Fibroblast of lung (primary cell): Measurements from ENCODE around the gene APOBEC3B. TPM values are rescaled to one million over a fixed set of nuclear protein-coding genes. Genes with fewer than 3 reads are reported as not detected.
A peak's percentile ranks its signal among the peaks of the same experiment; 100 is the strongest.
"Not testable (repeated sequence)": the region's sequence is repeated elsewhere in the genome, so short reads cannot be mapped to it uniquely, and the experiment has no call there.

Source experiments
- DNase-seq, 2 donors: peaks; one replicate each; pipeline versions ENCODE4 v3.0.0 to v3.0.0-alpha.2; 2010; ENCODE audit warnings: low read depth in 2 of 2
- H2AFZ ChIP-seq: 2 replicates; pipeline ENCODE4 v1.5.1; 2012; ENCODE audit warnings: low read length, control low read depth, inconsistent platforms
- H3K27ac ChIP-seq: 2 replicates; pipeline ENCODE4 v1.5.1; 2011; ENCODE audit warnings: low read length, control low read depth; ENCODE audit not compliant: insufficient read depth
- H3K27me3 ChIP-seq: 2 replicates; pipeline ENCODE4 v1.5.1; 2011; ENCODE audit warnings: mild to moderate bottlenecking, low read length; ENCODE audit not compliant: control insufficient read depth, insufficient read depth
- H3K36me3 ChIP-seq: 2 replicates; pipeline ENCODE4 v1.5.1; 2011; ENCODE audit warnings: low read length; ENCODE audit not compliant: control insufficient read depth, insufficient read depth
- H3K4me1 ChIP-seq: 2 replicates; pipeline ENCODE4 v1.5.1; 2011; ENCODE audit warnings: low read length; ENCODE audit not compliant: control insufficient read depth, insufficient read depth; ENCODE audit errors: extremely low read depth
- H3K4me2 ChIP-seq: 2 replicates; pipeline ENCODE4 v1.5.1; 2011; ENCODE audit warnings: low read length, control low read depth; ENCODE audit not compliant: insufficient read depth; ENCODE audit errors: extremely low read depth
- H3K4me3 ChIP-seq, 4 experiments: fragments of 200-600 bp in 1 of 4; sonication (generic) in 1 of 4; replicated peaks in 1 of 4; 2 replicates each; pipeline ENCODE4 v1.5.1; 2011 to 2016; ENCODE audit warnings: low read length in 4 of 4, low read depth in 3 of 4, mild to moderate bottlenecking in 3 of 4, control low read depth in 2 of 4, inconsistent platforms in 1 of 4, mixed read lengths in 1 of 4; ENCODE audit not compliant: insufficient read depth in 1 of 4; ENCODE audit errors: control extremely low read depth in 1 of 4
- H3K79me2 ChIP-seq: 2 replicates; pipeline ENCODE4 v1.5.1; 2012; ENCODE audit warnings: mild to moderate bottlenecking, low read length, inconsistent platforms; ENCODE audit not compliant: control insufficient read depth, insufficient read depth
- H3K9ac ChIP-seq: 2 replicates; pipeline ENCODE4 v1.5.1; 2011; ENCODE audit warnings: mild to moderate bottlenecking, low read length, control low read depth; ENCODE audit not compliant: insufficient read depth
- H3K9me3 ChIP-seq: 2 replicates; pipeline ENCODE4 v1.5.1; 2012; ENCODE audit warnings: low read depth, low read length; ENCODE audit not compliant: control insufficient read depth, insufficient read depth
- H4K20me1 ChIP-seq: 2 replicates; pipeline ENCODE4 v1.5.1; 2011; ENCODE audit warnings: low read length; ENCODE audit not compliant: control insufficient read depth, insufficient read depth; ENCODE audit errors: extremely low read depth
- CTCF ChIP-seq, 2 donors: IDR thresholded peaks in 1 of 2; conservative IDR thresholded peaks in 1 of 2; 1 replicate in 1 of 2; 2 replicates in 1 of 2; pipeline ENCODE4 v1.5.1; 2011 to 2012; ENCODE audit warnings: low read length in 2 of 2, control low read depth in 1 of 2, inconsistent platforms in 1 of 2, low read depth in 1 of 2, mild to moderate bottlenecking in 1 of 2
- EZH2 ChIP-seq: IDR thresholded peaks from 2 replicates; pipeline ENCODE4 v1.5.1; 2012; ENCODE audit warnings: low read length, control low read depth, mild to moderate bottlenecking; ENCODE audit errors: missing control alignments
- polyA plus RNA-seq, 2 donors: library from polyadenylated mRNA; depleted of rRNA in 1 of 2; stranded (reverse) in 1 of 2; unstranded in 1 of 2; fragments of >200 nt; gene quantifications; 2 replicates each; pipeline ENCODE4 v1.2.1, GENCODE V29; 2011 to 2012; ENCODE audit warnings: missing spikeins in 1 of 2
- total RNA-seq: library from RNA; depleted of rRNA; stranded (reverse); fragments of >200 nt; gene quantifications from 2 replicates; pipeline ENCODE4 v1.2.1, GENCODE V29; 2014

The APOBEC3B gene
- total and polyA plus RNA-seq, 2 donors (not counting 1 experiment from before 2014, with no cell fraction given): 2.3 to 10.3 TPM

DNA sequence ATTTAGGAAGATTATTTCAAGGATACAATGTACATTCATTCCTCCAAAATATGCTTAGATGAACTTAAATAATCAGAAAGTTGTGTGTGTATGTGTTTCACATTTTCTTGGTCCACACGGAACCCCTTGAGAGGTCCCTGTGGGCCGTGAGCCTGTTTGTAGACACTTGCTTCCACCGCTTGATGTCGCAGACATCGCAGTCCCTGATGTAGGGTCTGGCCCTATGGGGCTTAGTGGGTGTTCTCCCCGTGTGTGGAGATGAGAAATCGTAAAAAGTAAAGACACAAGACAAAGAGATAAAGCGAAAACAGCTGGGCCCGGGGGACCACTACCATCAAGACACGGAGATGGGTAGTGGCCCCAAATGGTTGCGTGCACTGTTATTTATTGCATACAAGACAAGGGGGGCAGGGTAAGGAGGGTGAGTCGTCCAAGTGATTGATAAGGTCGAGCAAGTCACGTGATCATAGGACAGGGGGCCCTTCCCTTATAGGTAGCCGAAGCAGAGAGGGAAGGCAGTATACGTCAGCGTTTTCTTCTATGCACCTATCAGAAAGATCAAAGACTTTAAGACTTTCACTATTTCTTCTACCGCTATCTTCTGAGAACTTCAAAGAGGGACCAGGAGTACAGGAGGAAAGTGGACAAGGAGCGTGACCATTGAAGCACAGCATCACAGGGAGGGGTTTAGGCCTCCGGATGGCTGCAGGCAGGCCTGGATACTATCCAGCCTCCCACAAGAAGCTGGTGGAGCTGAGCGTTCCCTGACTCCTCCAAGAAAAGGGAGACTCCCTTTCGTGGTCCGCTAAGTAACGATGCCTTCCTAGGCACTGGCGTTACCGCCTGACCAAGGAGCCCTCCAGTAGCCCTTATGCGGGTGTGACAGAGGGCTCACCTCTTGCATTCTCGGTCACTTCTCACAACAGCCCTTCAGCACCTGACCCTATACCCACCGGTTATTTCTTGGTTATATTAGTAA lies 30.7 kb downstream of the APOBEC3B start:
- Histone ChIP-seq H3K27me3 (no peaks in the 10 kb centered on the region), H3K79me2 (peaks cover 12% of the 10 kb centered on the region), H3K4me1 (peaks cover 4% of the 10 kb centered on the region), H3K36me3 (peaks cover 2% of the 10 kb centered on the region), H4K20me1 (no peaks in the 10 kb centered on the region), H3K9me3 (no peaks in the 10 kb centered on the region), H3K27ac (no peak overlapping the region), H3K4me3 (no peak overlapping the region), H2AFZ (no peak overlapping the region), H3K4me2 (no peak overlapping the region), H3K9ac (no peak overlapping the region)
- no peak for TF ChIP-seq CTCF (conservative IDR thresholded peaks at IDR 0.05 in 1 of 2, IDR thresholded peaks at IDR 0.05 in 1 of 2; ENCODE audit: low read depth in 1 of 2, low read length in 2 of 2)
- no peak for TF ChIP-seq EZH2
- DNase-seq: no peak

DNA sequence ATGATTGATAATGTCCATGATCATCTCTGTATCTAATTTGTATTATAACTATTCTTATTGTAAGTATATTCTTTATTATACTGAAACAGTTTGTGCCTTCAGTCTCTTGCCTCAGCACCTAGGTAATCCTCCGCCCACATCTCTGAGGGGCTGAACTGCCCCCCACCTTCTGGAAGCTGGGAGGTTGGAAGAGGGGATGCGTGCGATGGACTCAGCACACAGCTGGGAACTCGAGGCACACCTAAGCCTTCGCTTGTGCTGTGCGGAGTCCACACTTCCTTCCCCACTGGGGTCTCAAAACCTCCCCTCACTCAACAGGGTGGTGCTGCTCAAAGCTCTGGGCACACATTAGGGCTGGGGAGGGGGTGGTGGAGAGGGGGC lies 31.4 kb downstream of the APOBEC3B start:
- H3K4me2 ChIP-seq: peak overlapping the region; percentile 40
- not testable (repeated sequence) for H3K9ac ChIP-seq, DNase-seq, H3K9me3 ChIP-seq, H3K4me1 ChIP-seq, H3K27me3 ChIP-seq, H3K36me3 ChIP-seq, H3K27ac ChIP-seq, H4K20me1 ChIP-seq
- peak overlapping the region in 2 of 4 experiments; percentile 71 to 73 for H3K4me3 ChIP-seq
- peaks cover 12% of the 10 kb centered on the region for H3K79me2 ChIP-seq
- peak overlapping the region; percentile 16 for H2AFZ ChIP-seq

DNA sequence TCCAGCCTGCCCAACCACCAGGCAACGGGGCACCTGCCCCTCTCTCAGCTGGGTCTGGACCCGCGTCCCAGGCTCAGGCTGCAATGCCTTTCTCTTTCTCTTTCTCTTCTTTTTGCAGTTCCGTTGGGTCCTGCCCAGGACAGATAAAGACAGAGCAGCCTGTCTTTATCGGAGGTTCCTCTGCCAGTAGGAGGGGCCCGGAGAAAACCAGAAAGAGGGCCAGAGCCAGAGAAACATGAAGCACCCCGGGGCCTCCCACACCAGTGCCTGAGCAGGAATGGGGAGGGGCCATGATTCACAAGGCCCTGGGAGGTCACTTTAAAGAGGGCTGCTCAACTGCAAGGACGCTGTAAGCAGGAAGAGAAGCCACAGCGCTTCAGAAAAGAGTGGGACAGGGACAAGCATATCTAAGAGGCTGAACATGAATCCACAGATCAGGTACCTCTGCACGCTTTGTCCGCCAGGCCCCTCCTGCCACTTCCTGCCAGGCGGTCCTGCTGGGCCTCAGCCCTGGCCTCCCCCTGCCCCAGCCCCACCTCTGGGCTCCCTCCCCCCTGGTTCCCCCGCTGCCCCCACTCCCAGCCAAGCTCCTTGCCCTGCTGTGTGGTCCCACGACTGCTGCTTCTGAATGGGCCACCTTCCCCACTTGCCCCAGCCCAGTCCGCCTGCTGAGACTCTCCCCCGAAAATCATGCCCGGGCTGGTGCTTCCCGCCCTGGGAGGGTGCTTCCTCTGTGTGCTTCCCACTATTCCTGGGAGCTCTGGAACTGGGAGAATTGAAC lies 32.0 kb downstream of the APOBEC3B start, which contains the start of gene APOBEC3C:
TSS of gene APOBEC3C (plus strand) at position 316 of the 781 bp plus-strand sequence. CDS start at position 422, 106 bp downstream.
- Histone ChIP-seq H3K36me3 (peaks cover 4% of the 10 kb centered on the region), H3K27me3 (no peaks in the 10 kb centered on the region), H3K4me3 (peak within 1 kb of the TSS; percentile 41 to 73 (median 56)), H3K9ac (peak within 1 kb of the TSS; percentile 66), H3K4me1 (peaks cover 4% of the 10 kb centered on the region), H3K27ac (peak within 1 kb of the TSS; percentile 15), H3K4me2 (peak within 1 kb of the TSS; percentile 77), H4K20me1 (no peaks in the 10 kb centered on the region), H2AFZ (peak within 1 kb of the TSS; percentile 78), H3K9me3 (no peaks in the 10 kb centered on the region), H3K79me2 (peaks cover 12% of the 10 kb centered on the region)
- TF ChIP-seq EZH2 (no peak), CTCF (conservative IDR thresholded peaks at IDR 0.05 in 1 of 2, IDR thresholded peaks at IDR 0.05 in 1 of 2; ENCODE audit: low read depth in 1 of 2, low read length in 2 of 2) (peak in 1 of 2 donors; percentile 14)
- peak; percentile 90 to 91 for DNase-seq

DNA sequence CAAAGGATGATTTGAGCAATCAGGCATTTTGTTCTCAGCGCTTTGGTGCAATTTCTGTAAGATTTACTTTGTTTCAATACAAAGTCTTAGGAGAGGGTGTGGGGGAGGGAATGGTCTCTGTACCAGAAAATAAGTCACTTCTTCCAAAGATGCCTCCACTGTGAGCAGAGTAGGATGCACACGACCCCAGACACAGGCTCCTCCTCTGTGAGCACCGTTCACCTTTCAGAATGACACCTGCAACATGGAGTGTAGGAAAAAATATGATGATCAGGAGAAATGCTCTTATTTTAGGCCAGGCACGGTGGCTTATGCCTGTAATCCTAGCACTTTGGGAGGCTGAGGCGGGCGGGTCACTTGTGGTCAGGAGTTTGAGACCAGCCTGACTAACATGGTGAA lies 32.6 kb downstream of the APOBEC3B start:
- H3K27ac ChIP-seq: peak overlapping the region; percentile 15
- H2AFZ ChIP-seq, H4K20me1 ChIP-seq, H3K27me3 ChIP-seq, H3K36me3 ChIP-seq, H3K9ac ChIP-seq, H3K9me3 ChIP-seq, H3K4me1 ChIP-seq: not testable (repeated sequence)
- peaks cover 12% of the 10 kb centered on the region for H3K79me2 ChIP-seq
- H3K4me2 ChIP-seq: peak overlapping the region; percentile 77
- peak; percentile 14 for DNase-seq
- H3K4me3 ChIP-seq: peak overlapping the region; percentile 41 to 73 (median 56)
